Skin of body (tissue), 2 donors: ENCODE data around the gene HOGA1. TPM values are rescaled to one million over a fixed set of nuclear protein-coding genes. Genes with fewer than 3 reads are reported as not detected.

Source experiments
- DNase-seq: peaks from one replicate; lab custom pipeline; 2025; lab: John Stamatoyannopoulos, UW
- total RNA-seq: library from RNA; depleted of rRNA; stranded (reverse); fragments of >200 nt; gene quantifications from one replicate; pipeline ENCODE4 v1.2.3, GENCODE V29; 2014

HOGA1 gene
- total RNA-seq, result 0.99 TPM

DNA sequence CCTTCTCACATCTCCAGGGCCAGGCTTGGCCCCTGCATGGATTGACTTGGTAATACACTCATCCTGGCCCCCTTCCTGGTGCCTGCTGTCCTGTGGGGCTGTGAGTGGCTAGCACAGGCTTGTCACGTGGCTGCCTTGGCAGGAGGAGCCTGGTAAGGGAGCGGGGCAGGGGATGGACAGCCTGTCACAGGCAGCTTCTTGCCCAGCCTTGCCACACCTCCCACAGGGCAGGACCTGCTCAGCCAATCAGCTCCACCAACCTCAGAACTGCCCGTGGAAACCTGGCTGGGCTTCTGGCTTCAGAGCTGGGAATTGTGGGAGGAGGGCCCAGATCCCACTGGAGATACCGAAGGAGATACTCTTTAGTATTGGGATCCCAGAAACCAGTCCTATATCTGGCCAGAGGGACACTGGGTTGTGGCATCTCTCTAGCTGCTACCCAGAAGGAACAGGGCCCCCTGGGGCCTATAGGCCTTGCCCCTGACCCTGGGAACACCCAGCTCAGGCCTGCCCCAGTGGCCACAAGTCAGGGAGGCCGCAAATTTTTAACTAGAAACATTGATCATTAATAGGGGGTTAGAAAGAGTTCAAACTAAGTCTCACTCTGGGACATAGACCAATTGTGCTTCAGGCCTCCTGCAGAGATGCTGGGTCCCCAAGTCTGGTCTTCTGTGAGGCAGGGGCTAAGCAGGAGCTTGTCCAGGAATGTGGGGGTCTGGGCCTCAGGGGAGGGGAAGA lies at the start of gene HOGA1:
TSS of gene HOGA1 (plus strand) at position 330 of the 738 bp plus-strand sequence. CDS start at position 645, 315 bp downstream.
- DNase-seq, result no peak

DNA sequence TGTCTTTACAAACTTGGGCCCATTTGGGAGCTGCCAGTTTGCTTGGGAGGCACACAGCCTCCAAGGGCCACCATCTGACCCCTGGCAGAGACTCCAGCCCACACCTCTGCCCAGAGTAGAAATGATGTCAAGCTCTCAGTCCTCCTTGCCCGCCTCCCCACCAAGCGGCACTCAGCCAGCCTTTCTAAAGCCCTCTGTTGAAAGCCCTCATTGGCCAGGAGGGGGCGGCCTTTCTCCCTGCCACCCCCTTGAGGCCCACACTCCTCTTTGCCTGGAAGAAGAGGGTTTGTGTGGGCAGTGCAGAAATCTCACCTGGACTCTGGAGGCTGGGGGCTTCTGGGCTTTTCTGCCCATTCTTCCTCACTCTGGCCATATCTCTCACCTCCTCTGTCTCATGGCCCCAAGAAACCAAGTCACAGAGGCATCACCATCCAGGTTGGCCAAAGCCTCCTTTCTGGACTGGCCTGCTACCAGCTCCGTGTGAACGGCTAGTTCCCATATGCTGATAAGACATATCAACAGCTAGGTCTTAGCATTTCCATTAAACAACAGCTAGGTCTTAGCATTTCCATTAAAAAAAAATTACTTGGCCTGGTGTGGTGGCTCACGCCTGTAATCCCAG lies 49.3 kb upstream of the HOGA1 start:
- DNase-seq, result no peak

DNA sequence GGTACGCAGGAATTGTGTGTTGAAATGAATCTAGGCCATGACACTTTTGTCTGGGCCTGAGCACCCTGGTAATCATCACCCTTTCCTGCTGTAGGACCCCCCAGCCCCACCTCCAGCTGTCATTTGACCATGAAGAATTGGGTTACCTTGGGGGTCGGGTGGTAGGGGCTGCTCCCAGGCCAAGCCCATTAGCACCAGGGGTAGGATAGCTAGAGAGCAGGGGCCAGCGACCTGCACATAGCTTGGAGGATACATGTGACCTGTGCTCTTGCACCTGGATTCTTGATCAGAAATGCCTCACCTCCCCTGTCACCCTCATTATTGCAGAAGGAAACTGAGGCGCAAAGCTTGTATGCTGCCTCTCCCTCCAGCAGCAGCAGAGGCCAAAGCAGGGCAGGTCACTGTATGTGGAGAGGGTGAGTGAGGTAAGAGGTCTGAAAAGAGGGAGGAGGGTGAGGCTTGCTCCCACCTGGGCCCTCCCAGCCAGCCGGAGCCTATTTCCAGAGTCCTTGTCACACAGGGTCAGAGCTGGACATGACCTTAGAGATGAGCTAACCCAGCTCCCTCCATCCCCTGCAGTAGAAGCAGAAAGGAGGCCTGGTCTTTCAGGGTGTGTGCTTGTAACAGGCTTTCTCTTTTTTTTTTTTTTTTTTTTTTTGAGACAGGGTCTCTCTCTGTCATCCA lies 46.9 kb upstream of the HOGA1 start:
- DNase-seq, result no peak

DNA sequence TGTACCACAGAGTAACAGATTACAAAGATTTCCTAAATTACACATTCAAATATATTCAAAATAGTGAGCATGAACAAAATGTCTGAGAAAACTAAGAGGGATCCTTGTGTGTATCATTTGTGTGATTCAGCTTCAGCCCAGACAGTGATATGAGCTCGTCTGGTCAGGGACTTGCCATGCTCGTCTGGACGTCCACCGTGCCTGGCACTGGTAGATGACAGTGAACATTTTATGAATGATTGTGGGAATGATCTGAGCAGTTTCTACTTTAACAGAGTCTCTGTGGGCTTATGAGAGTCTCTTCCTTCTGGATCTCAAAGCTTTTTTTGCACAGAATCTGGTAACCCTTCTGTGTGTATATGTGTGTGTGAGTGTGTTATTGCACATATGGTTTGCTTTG lies 45.8 kb upstream of the HOGA1 start:
- DNase-seq, result no peak

DNA sequence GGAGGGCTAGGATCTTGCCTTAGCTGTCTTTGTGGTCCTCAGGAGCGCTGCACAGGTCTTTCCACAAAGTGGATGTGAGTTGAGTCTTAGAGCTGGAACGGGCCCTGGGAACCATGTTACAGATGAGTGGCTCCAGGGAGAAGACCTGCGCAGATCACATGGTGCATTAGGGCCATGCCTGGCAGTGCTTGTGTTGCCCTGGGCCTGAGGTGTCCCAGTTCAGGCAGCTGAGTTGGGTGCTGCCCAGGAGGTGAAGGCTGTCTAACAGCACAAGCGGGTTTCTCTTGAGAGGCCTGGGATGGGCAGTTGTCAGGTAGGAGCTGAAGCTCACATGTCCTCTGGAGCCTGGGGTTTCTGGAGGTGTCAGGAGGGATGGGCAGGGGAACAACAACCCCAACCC lies 45.4 kb upstream of the HOGA1 start:
- DNase-seq, result no peak

GRCh38 chr10:97539523-97540200 lies 44.5 kb upstream of the HOGA1 start:
- no peak for DNase-seq

- no peak for DNase-seq
Measured at GRCh38 chr10:97540669-97541500, 43.3 kb upstream of the HOGA1 start.

- peak; percentile 88 for DNase-seq
Measured at GRCh38 chr10:97542169-97543024, 41.8 kb upstream of the HOGA1 start.

GRCh38 chr10:97543025-97543546 lies 41.1 kb upstream of the HOGA1 start:
- DNase-seq, result peak; percentile 67

DNA sequence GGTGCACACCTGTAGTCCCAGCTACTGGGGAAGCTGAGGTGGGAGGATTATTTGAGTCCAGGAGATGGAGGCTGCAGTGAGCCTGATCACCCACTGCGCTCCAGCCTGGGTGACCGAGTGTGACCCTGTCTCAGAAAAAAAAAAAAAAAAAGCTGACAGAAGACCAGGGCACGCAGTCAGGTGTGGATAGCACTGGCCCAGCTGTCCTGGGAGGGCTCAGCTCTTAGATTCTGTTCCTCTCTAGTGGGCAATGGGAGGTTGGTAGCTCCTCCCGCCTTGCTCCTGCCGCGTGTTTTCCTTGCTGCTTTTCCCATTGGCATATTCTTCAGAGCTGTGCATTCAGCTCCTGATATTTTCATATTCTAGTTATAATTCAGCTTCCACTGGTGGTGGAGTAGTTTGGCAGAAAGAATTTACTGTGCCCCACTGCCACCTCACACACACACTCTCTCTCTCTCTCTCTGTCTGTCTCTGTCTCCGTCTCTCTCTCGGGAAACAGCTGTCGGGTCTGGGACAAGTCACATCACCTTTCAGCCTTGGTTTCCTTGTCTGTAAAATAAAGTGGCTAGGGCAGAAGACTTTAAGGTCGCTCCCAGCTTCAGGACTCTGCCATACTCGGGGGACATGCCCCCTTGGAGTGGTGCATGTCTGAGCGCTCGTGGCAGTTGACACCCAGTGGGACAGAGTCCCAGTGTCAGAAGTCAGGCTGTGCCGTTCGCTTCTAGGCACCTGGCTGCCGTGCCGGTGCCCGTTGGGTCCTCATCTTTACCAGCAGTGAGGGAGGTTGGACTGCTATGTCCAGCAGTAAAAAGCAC lies 37.5 kb upstream of the HOGA1 start:
- no peak for DNase-seq

DNA sequence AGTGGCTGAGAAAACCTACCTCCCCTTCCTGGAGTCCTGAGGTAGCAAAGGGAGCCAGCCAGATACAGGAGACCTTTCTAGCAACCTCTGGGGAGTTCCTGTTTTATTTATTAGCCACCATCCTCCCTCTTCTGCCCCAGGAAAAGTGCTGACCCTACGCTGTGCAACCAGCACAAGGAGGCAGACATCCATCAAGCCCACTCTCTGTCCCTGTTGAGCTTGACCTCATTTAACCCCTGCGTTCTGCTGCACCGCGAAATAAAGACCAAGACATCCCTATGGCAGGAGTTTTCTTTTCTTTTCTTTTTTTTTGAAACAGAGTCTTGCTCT lies 37.0 kb upstream of the HOGA1 start:
- no peak for DNase-seq

- no peak for DNase-seq
Measured at GRCh38 chr10:97547962-97548361, 36.2 kb upstream of the HOGA1 start.

- DNase-seq, result no peak
Measured at GRCh38 chr10:97548828-97549455, 35.2 kb upstream of the HOGA1 start.

DNA sequence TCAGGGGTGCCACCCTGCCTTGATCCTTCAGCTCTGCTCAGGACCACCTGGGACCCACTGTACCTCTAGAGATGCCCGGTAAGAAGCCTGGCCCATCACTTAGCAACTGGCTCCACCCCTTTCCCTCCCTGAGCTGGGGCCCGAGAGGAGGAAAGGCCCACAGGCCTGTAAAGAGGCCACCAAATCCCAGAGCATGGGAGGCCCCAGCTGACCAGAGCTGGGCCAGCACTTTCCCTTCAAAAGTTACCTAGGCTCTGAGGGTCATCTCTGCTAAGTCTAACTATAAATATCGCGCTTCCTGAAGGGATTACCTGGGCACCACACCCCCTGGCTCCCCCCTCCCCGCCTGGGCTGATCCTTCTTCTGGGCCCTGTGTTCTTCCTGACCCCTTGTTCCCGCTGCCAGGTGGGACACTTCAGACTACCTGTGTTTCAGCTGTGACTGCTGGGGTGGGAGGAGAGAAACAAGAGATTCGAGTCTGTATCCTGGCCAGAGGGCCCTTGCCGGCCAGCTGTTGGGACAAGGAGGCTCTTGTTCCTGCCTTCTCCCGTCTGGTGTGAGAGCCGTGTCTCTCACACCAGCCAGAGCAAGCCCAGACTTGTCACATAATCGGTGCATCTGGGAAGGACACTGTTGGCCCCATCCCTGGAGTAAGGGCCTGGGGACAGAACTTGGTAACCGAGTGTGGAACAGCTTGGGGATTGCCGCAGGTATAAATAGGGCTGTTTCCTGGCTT lies 34.4 kb upstream of the HOGA1 start:
- DNase-seq, result no peak

GRCh38 chr10:97550336-97551149 lies 33.6 kb upstream of the HOGA1 start:
- DNase-seq, result no peak

DNA sequence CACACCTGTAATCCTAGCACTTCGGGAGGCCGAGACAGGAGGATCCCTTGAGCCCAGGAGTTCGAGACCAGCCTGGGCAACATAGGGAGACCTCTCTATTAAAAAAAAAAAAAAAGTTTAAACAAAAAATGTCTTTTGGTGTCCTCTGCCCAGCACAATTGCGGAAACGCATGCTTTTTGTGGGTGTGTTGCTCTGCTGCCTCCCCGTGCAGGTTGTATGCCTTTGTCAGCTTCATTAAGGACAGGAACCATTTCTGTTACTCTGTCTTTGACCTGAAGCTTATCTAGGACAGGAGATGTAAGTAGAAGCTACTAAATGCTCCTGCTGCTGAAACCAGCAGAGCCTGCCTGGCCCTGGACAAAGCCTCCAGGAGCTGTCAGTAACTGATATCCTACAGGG lies 32.9 kb upstream of the HOGA1 start:
- DNase-seq, result no peak

DNA sequence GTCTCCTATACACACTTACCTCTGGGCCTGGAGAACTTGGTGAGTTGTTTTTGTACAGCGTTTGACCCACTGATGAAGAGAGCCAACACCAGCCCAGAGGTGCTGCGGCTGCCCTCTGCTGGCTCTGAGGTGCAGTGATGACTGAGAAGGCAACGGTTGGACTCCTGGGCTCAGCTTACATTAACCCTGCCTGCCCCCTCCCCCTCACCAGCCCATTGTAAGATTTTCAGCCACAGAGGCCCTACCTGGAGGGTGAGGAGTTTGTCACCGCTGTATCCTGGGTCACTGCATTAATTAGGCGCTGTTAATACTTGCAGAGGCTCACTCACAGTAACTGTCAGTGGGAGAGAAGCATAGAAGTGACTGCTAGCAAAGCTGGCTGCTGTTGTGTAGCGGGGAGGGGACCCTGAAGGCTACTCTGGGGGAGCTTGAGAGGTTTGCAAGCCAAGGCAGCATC lies 30.6 kb upstream of the HOGA1 start:
- DNase-seq, result peak; percentile 25
